ENCODE results near the gene FOXO3. TPM values are rescaled to one million over a fixed set of nuclear protein-coding genes. Genes with fewer than 3 reads are reported as not detected.
"Not testable (repeated sequence)": the region's sequence is repeated elsewhere in the genome, so short reads cannot be mapped to it uniquely, and the experiment has no call there.

The FOXO3 gene
- total RNA-seq, 1 donor from 2014 or later: 9.0 TPM

- intact Hi-C loops (cut with micrococcal nuclease): no loop called here
Observed at GRCh38 chr6:108677357-108677756, 116.6 kb downstream of the FOXO3 start.

GRCh38 chr6:108677894-108678293, 117.2 kb downstream of the FOXO3 start:
- intact Hi-C loops (cut with micrococcal nuclease): loop anchor here (1.0 kb wide), 1 partner anchor 31 kb away; no protein-coding TSS in a partner anchor

GRCh38 chr6:108680314-108680713, 119.6 kb downstream of the FOXO3 start:
- intact Hi-C loops (cut with micrococcal nuclease): not testable (repeated sequence)

GRCh38 chr6:108681721-108682120, 121.0 kb downstream of the FOXO3 start:
- intact Hi-C loops (cut with micrococcal nuclease): not testable (repeated sequence)

- intact Hi-C loops (cut with micrococcal nuclease): not testable (repeated sequence)
Observed at GRCh38 chr6:108682383-108683119, 121.8 kb downstream of the FOXO3 start.

GRCh38 chr6:108683976-108684375, 123.3 kb downstream of the FOXO3 start:
- intact Hi-C loops (cut with micrococcal nuclease): not testable (repeated sequence)

GRCh38 chr6:108684771-108685329, 124.1 kb downstream of the FOXO3 start:
- intact Hi-C loops (cut with micrococcal nuclease): no loop called here

GRCh38 chr6:108685970-108686369, 125.3 kb downstream of the FOXO3 start:
- intact Hi-C loops (cut with micrococcal nuclease): no loop called here

GRCh38 chr6:108686896-108687295, 126.2 kb downstream of the FOXO3 start:
- intact Hi-C loops (cut with micrococcal nuclease): no loop called here

GRCh38 chr6:108687921-108688320, 127.2 kb downstream of the FOXO3 start:
- intact Hi-C loops (cut with micrococcal nuclease): no loop called here

- intact Hi-C loops (cut with micrococcal nuclease): no loop called here
Observed at GRCh38 chr6:108689272-108690161, 128.8 kb downstream of the FOXO3 start.

- intact Hi-C loops (cut with micrococcal nuclease): no loop called here
Observed at GRCh38 chr6:108690326-108691049, 129.8 kb downstream of the FOXO3 start.

GRCh38 chr6:108693430-108694154, 132.9 kb downstream of the FOXO3 start:
- intact Hi-C loops (cut with micrococcal nuclease): no loop called here

- intact Hi-C loops (cut with micrococcal nuclease): no loop called here
Observed at GRCh38 chr6:108694816-108695215, 134.1 kb downstream of the FOXO3 start.

- intact Hi-C loops (cut with micrococcal nuclease): no loop called here
Observed at GRCh38 chr6:108697561-108698161, 136.9 kb downstream of the FOXO3 start.

- intact Hi-C loops (cut with micrococcal nuclease): no loop called here
Observed at GRCh38 chr6:108698593-108699289, 138.0 kb downstream of the FOXO3 start.

GRCh38 chr6:108699290-108700041, 138.7 kb downstream of the FOXO3 start:
- intact Hi-C loops (cut with micrococcal nuclease): no loop called here

GRCh38 chr6:108702106-108702851, 141.6 kb downstream of the FOXO3 start:
- intact Hi-C loops (cut with micrococcal nuclease): no loop called here

Measured in T-helper 1 cell treated with Interleukin-12 subunit alpha and Interleukin-12 subunit beta and Interleukin-4 antibody, amounts not matched to agents 30 ng/mL and 1 ng/mL, for 36 hours (primary cell).